Gastroesophageal sphincter (tissue), 3 donors: Measurements from ENCODE around the gene EPB41L3.

Experiments used
- EP300 ChIP-seq: sonication (generic); formaldehyde crosslinking; IDR thresholded peaks from one replicate; pipeline ENCODE4 v1.6.1; 2017; ENCODE audit warnings: antibody characterized with exemption, mild to moderate bottlenecking
- POLR2A ChIP-seq, 2 donors: fragments of 450-650 bp; IDR thresholded peaks; one replicate each; pipeline ENCODE4 v1.6.1; 2017; ENCODE audit warnings: antibody characterized with exemption in 2 of 2, mild to moderate bottlenecking in 2 of 2, moderate library complexity in 1 of 2
- POLR2AphosphoS5 ChIP-seq: sonication (generic); formaldehyde crosslinking; IDR thresholded peaks from one replicate; pipeline ENCODE4 v1.6.1; 2017; ENCODE audit warnings: antibody characterized with exemption
- TF ChIP-seq, protein P1 (sequence below), 4 experiments: fragments of 200-600 bp in 2 of 4; fragments of 450-650 bp in 2 of 4; sonication (generic) in 1 of 4; IDR thresholded peaks; one replicate each; pipeline ENCODE4 v1.5.1; 2017 to 2019; ENCODE audit warnings: antibody characterized with exemption in 4 of 4, mild to moderate bottlenecking in 2 of 4, moderate library complexity in 2 of 4

DNA sequence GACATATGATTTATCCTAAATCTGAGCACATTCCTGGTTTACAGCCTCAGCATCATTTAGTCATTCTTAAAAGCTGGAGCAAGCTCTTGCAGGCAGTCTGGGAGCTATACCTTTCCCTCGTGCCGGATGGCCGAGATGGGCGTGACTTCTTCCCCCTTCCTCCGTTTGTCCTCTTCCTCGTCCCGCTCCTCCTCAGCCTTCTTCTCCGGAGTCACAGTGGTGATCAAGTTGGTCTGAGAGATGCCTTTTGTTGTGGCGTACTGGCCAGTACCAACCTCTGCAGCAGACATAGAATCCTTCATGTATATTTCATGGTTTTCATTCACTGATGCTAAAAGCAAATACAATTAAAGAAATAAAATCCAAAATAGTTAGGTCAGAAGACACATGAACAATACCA lies 124.2 kb downstream of the EPB41L3 start:
- TF ChIP-seq, protein P1, sequence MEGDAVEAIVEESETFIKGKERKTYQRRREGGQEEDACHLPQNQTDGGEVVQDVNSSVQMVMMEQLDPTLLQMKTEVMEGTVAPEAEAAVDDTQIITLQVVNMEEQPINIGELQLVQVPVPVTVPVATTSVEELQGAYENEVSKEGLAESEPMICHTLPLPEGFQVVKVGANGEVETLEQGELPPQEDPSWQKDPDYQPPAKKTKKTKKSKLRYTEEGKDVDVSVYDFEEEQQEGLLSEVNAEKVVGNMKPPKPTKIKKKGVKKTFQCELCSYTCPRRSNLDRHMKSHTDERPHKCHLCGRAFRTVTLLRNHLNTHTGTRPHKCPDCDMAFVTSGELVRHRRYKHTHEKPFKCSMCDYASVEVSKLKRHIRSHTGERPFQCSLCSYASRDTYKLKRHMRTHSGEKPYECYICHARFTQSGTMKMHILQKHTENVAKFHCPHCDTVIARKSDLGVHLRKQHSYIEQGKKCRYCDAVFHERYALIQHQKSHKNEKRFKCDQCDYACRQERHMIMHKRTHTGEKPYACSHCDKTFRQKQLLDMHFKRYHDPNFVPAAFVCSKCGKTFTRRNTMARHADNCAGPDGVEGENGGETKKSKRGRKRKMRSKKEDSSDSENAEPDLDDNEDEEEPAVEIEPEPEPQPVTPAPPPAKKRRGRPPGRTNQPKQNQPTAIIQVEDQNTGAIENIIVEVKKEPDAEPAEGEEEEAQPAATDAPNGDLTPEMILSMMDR (IDR thresholded peaks at IDR 0.05), result no peak
- TF ChIP-seq POLR2A (IDR thresholded peaks at IDR 0.05), result no peak
- no peak for TF ChIP-seq POLR2AphosphoS5
- TF ChIP-seq EP300, result no peak
